Adrenal gland (tissue), 12 donors: ENCODE measurements around the gene TRIP6. TPM values are rescaled to one million over a fixed set of nuclear protein-coding genes. Genes with fewer than 3 reads are reported as not detected.

Source experiments
- DNase-seq, 7 donors: peaks; one replicate each; pipeline ENCODE4 v3.0.0-alpha.2; 2019 to 2020
- H3K27ac ChIP-seq, 5 donors: fragments of 200-600 bp; sonication (generic) in 4 of 5; 1 replicate in 3 of 5; 2 replicates in 2 of 5; pipeline versions ENCODE4 v1.5.1 to v1.8.0; 2016 to 2020; ENCODE audit warnings: mild to moderate bottlenecking in 1 of 5
- H3K27me3 ChIP-seq: fragments of 200-600 bp; 2 replicates; pipeline ENCODE4 v1.8.0; 2021
- H3K36me3 ChIP-seq, 2 donors: fragments of 200-600 bp; replicated peaks in 1 of 2; 1 replicate in 1 of 2; 2 replicates in 1 of 2; pipeline versions ENCODE4 v1.5.1 to v1.8.0; 2018 to 2022
- H3K4me1 ChIP-seq, 2 donors: fragments of 200-600 bp; replicated peaks in 1 of 2; 1 replicate in 1 of 2; 2 replicates in 1 of 2; pipeline versions ENCODE4 v1.5.1 to v1.8.0; 2018 to 2021
- H3K4me3 ChIP-seq, 4 donors: fragments of 200-600 bp; sonication (generic) in 3 of 4; one replicate each; pipeline ENCODE4 v1.5.1; 2016 to 2018
- H3K9me3 ChIP-seq, 3 donors: fragments of 200-600 bp; sonication (generic) in 1 of 3; replicated peaks in 1 of 3; 1 replicate in 2 of 3; 2 replicates in 1 of 3; pipeline versions ENCODE4 v1.5.1 to v1.8.0; 2016 to 2021
- CTCF ChIP-seq, 6 experiments: fragments of 450-650 bp in 4 of 6; fragments of 200-600 bp in 2 of 6; sonication (generic) in 1 of 6; IDR thresholded peaks; 1 replicate in 5 of 6; 2 replicates in 1 of 6; pipeline versions ENCODE4 v1.5.1 to v1.8.0; 2016 to 2021; ENCODE audit warnings: antibody characterized with exemption in 6 of 6, mild to moderate bottlenecking in 2 of 6, moderate library complexity in 1 of 6
- POLR2A ChIP-seq, 2 donors: fragments of 450-650 bp; IDR thresholded peaks; one replicate each; pipeline ENCODE4 v1.6.1; 2017; ENCODE audit warnings: antibody characterized with exemption in 2 of 2, mild to moderate bottlenecking in 2 of 2, moderate library complexity in 1 of 2
- WGBS, 4 donors: extraction: QIAGEN DNeasy Blood & Tissue Kit in 2 of 4; methylation state at CpG; one replicate each; pipeline versions ENCODE4 v1.1.5 to v1.1.7; 2013 to 2017; 5-methylcytosine and 5-hydroxymethylcytosine counted together
- intact Hi-C, 2 donors: fragments of 100-400 bp; cut with DNase I; formaldehyde crosslinking; loops; one replicate each; pipeline versions ENCODE4 v1.14.1 to v1.15.0; 2022 to 2023
- polyA plus RNA-seq, 3 donors: library from polyadenylated mRNA; stranded (reverse); fragments of 200-250 nt in 2 of 3; fragments of 350-450 nt in 1 of 3; fragmentation: Illumina TruSeq in 1 of 3; extraction: RNeasy Lipid Tissue Mini Kit (QIAGEN cat#74804) in 1 of 3; gene quantifications; one replicate each; pipeline ENCODE4 v1.2.3, GENCODE V29; 2013 to 2014
- total RNA-seq, 9 donors: library from RNA; depleted of rRNA in 4 of 9; stranded (reverse); fragments of >200 nt in 4 of 9; fragments of 120-200 nt in 1 of 9; fragmentation: NEBNext Ultra II Directional in 1 of 9; extraction: Animal tissue kit (Norgen Biotek cat#: 25700) in 1 of 9; gene quantifications; one replicate each; pipeline versions ENCODE4 v1.1.0 to v1.2.4, GENCODE V29; 2013 to 2023
- donor health status: healthy with polysubstance abuse.
- donor health status: Bipolar disorder and iron deficiency.
- donor health status: DM: yes; HTN: yes; CAD: no.
- donor health status: DM: no; HTN: no; CAD: no.
- donor health status: DM: no; HTN: no; CAD: no.
- donor health status: DM: yes; HTN: yes; CAD: no.

TRIP6 gene
- total and polyA plus RNA-seq, 12 donors = 6.1 to 105 (median 69.2) TPM

GRCh38 chr7:100874577-100875355, 7.6 kb downstream of the TRIP6 start, which contains the start of gene SRRT:
SRRT (plus strand) TSS chr7:100875103; CDS start chr7:100875591, 488 bp downstream.
- 2 to 7% (median 3%) methylated on average over 30 to 79 of the region's 79 CpGs for WGBS, 4 donors
- Histone ChIP-seq H3K9me3 (no peaks in the 10 kb centered on the region), H3K4me1 (peaks cover 17 to 43% of the 10 kb centered on the region in 2 donors), H3K27me3 (no peaks in the 10 kb centered on the region), H3K27ac (peak within 1 kb of the TSS; percentile 90 to 98 (median 93)), H3K4me3 (peak within 1 kb of the TSS; percentile 71 to 99 (median 98)), H3K36me3 (peaks cover 0 to 58% of the 10 kb centered on the region in 2 donors)
- peak; percentile 98 to 99 (median 99) for DNase-seq
- TF ChIP-seq CTCF (IDR thresholded peaks at IDR 0.05) = peak; percentile 34 to 84 (median 76)
- TF ChIP-seq POLR2A (IDR thresholded peaks at IDR 0.05) = peak; percentile 79 to 95
- intact Hi-C loops = no loop called here

GRCh38 chr7:100875356-100875751, 8.2 kb downstream of the TRIP6 start:
- Histone ChIP-seq H3K27ac (peak overlapping the region; percentile 90 to 98 (median 93)), H3K27me3 (no peaks in the 10 kb centered on the region), H3K9me3 (no peaks in the 10 kb centered on the region), H3K4me3 (peak overlapping the region; percentile 71 to 99 (median 98)), H3K36me3 (peaks cover 0 to 54% of the 10 kb centered on the region in 2 donors), H3K4me1 (peaks cover 21 to 47% of the 10 kb centered on the region in 2 donors)
- 0 to 1% (median 0%) methylated on average over 16 to 39 of the region's 39 CpGs for WGBS, 4 donors
- peak in 5 of 7 donors; percentile 59 to 77 (median 63) for DNase-seq
- intact Hi-C loops = no loop called here
- TF ChIP-seq CTCF (IDR thresholded peaks at IDR 0.05) (no peak), POLR2A (IDR thresholded peaks at IDR 0.05) (no peak)

GRCh38 chr7:100878013-100878412, 10.8 kb downstream of the TRIP6 start:
- Histone ChIP-seq H3K36me3 (peaks cover 0 to 50% of the 10 kb centered on the region in 2 donors), H3K9me3 (no peaks in the 10 kb centered on the region), H3K4me1 (peaks cover 21 to 47% of the 10 kb centered on the region in 2 donors), H3K27ac (no peak overlapping the region), H3K27me3 (no peaks in the 10 kb centered on the region), H3K4me3 (no peak overlapping the region)
- WGBS, 4 donors = 78 to 89% (median 81%) methylated on average over 7 of the region's 7 CpGs
- DNase-seq = no peak
- no peak for TF ChIP-seq POLR2A (IDR thresholded peaks at IDR 0.05)
- no peak for TF ChIP-seq CTCF (IDR thresholded peaks at IDR 0.05)
- intact Hi-C loops = no loop called here

GRCh38 chr7:100878685-100879084, 11.5 kb downstream of the TRIP6 start:
- H3K36me3 ChIP-seq = peaks cover 0 to 50% of the 10 kb centered on the region in 2 donors
- H3K27me3 ChIP-seq = no peaks in the 10 kb centered on the region
- 68 to 73% (median 71%) methylated on average over 6 of the region's 6 CpGs for WGBS, 4 donors
- no peaks in the 10 kb centered on the region for H3K9me3 ChIP-seq
- intact Hi-C loops = no loop called here
- peaks cover 21 to 47% of the 10 kb centered on the region in 2 donors for H3K4me1 ChIP-seq
- no peak overlapping the region for H3K4me3 ChIP-seq
- TF ChIP-seq POLR2A (IDR thresholded peaks at IDR 0.05) = no peak
- H3K27ac ChIP-seq = peak overlapping the region in 1 of 5 donors; percentile 8
- no peak for DNase-seq
